Measurements from ENCODE around the gene METTL25B.

- no peak for TF ChIP-seq POLR2A (IDR thresholded peaks at IDR 0.05; ENCODE audit: low read length)
- no peak for TF ChIP-seq GATA1 (IDR thresholded peaks at IDR 0.05; ENCODE audit: low read depth, low read length)
Observed at GRCh38 chr1:156704930-156705320, 23.3 kb upstream of the METTL25B start.

Data from erythroblast (primary cell).